Osteoblast (primary cell): ENCODE data around the gene ERRFI1. TPM values are rescaled to one million over a fixed set of nuclear protein-coding genes. Genes with fewer than 3 reads are reported as not detected.

ENCODE experiments used
- DNase-seq: peaks from one replicate; pipeline ENCODE4 v3.0.0; 2011; ENCODE audit warnings: low spot score, mixed read lengths; ENCODE audit not compliant: insufficient read length; ENCODE audit errors: missing footprints
- H2AFZ ChIP-seq: 2 replicates; pipeline ENCODE4 v1.6.0; 2011; ENCODE audit warnings: mild to moderate bottlenecking, low read length
- H3K27ac ChIP-seq: 2 replicates; pipeline ENCODE4 v1.5.1; 2011; ENCODE audit warnings: mild to moderate bottlenecking, low read depth, low read length, moderate library complexity
- H3K27me3 ChIP-seq: 2 replicates; pipeline ENCODE4 v1.6.0; 2012; ENCODE audit warnings: mild to moderate bottlenecking, control low read depth, inconsistent platforms, low read length, moderate library complexity; ENCODE audit not compliant: insufficient read depth
- H3K36me3 ChIP-seq: 2 replicates; pipeline ENCODE4 v1.5.1; 2011; ENCODE audit warnings: mild to moderate bottlenecking, low read length, control low read depth, moderate library complexity; ENCODE audit not compliant: insufficient read depth
- H3K4me1 ChIP-seq: 2 replicates; pipeline ENCODE4 v1.5.1; 2011; ENCODE audit warnings: mild to moderate bottlenecking, low read length, control low read depth, moderate library complexity; ENCODE audit not compliant: insufficient read depth
- H3K4me2 ChIP-seq: 2 replicates; pipeline ENCODE4 v1.6.0; 2011; ENCODE audit warnings: mild to moderate bottlenecking, low read length; ENCODE audit not compliant: insufficient read depth
- H3K4me3 ChIP-seq: fragments of 200-600 bp; sonication (generic); 3 replicates; pipeline ENCODE4 v1.5.1; 2012; ENCODE audit warnings: mild to moderate bottlenecking, low read length, inconsistent platforms; ENCODE audit not compliant: insufficient read depth
- H3K79me2 ChIP-seq: 2 replicates; pipeline ENCODE4 v1.6.0; 2012; ENCODE audit warnings: mild to moderate bottlenecking, low read length, control low read depth, inconsistent platforms; ENCODE audit not compliant: insufficient read depth
- H3K9me3 ChIP-seq: 2 replicates; pipeline ENCODE4 v1.5.1; 2011; ENCODE audit warnings: low read depth, low read length, control low read depth
- H4K20me1 ChIP-seq: 2 replicates; pipeline ENCODE4 v1.6.0; 2012; ENCODE audit warnings: mild to moderate bottlenecking, low read length, control low read depth; ENCODE audit not compliant: insufficient read depth
- CTCF ChIP-seq: IDR thresholded peaks from 2 replicates; pipeline ENCODE4 v1.5.1; 2011; ENCODE audit warnings: mild to moderate bottlenecking, low read depth, low read length, moderate library complexity; ENCODE audit errors: extremely low read depth
- total RNA-seq: library from RNA; depleted of rRNA; stranded (reverse); fragments of >200 nt; gene quantifications from 2 replicates; pipeline ENCODE4 v1.2.3, GENCODE V29; 2012

ERRFI1 gene
- total RNA-seq, result 60.4 and 69.5 TPM in 2 replicates

GRCh38 chr1:8026153-8026975, at the start of gene ERRFI1:
ERRFI1 (minus strand) TSS chr1:8026309; CDS start chr1:8015619, 10,690 bp downstream.
- no peaks in the 10 kb centered on the region for H3K9me3 ChIP-seq
- H3K36me3 ChIP-seq, result no peaks in the 10 kb centered on the region
- TF ChIP-seq CTCF, result no peak
- H3K4me1 ChIP-seq, result peaks cover 53% of the 10 kb centered on the region
- H2AFZ ChIP-seq, result peak within 1 kb of the TSS; percentile 87
- H4K20me1 ChIP-seq, result peaks cover 38% of the 10 kb centered on the region
- H3K4me2 ChIP-seq, result peak within 1 kb of the TSS; percentile 83
- DNase-seq, result peak; percentile 97
- peak within 1 kb of the TSS; percentile 81 for H3K4me3 ChIP-seq
- H3K27me3 ChIP-seq, result no peaks in the 10 kb centered on the region
- H3K79me2 ChIP-seq, result peaks cover 54% of the 10 kb centered on the region
- peak within 1 kb of the TSS; percentile 98 for H3K27ac ChIP-seq

- Histone ChIP-seq H3K4me2 (no peak overlapping the region), H3K27me3 (no peaks in the 10 kb centered on the region), H4K20me1 (no peaks in the 10 kb centered on the region), H3K27ac (no peak overlapping the region), H3K4me3 (no peak overlapping the region), H3K79me2 (no peaks in the 10 kb centered on the region), H3K36me3 (no peaks in the 10 kb centered on the region), H3K9me3 (no peaks in the 10 kb centered on the region), H2AFZ (no peak overlapping the region), H3K4me1 (peaks cover 39% of the 10 kb centered on the region)
- peak; percentile 39 for DNase-seq
- TF ChIP-seq CTCF, result no peak
Measured at GRCh38 chr1:8075511-8076051, 49.5 kb upstream of the ERRFI1 start.

GRCh38 chr1:8073112-8073855, 47.2 kb upstream of the ERRFI1 start:
- no peak overlapping the region for H2AFZ ChIP-seq
- peaks cover 31% of the 10 kb centered on the region for H3K4me1 ChIP-seq
- H3K36me3 ChIP-seq, result no peaks in the 10 kb centered on the region
- no peaks in the 10 kb centered on the region for H3K9me3 ChIP-seq
- H3K4me3 ChIP-seq, result no peak overlapping the region
- H3K27ac ChIP-seq, result no peak overlapping the region
- H3K79me2 ChIP-seq, result no peaks in the 10 kb centered on the region
- no peak for DNase-seq
- no peaks in the 10 kb centered on the region for H3K27me3 ChIP-seq
- no peak overlapping the region for H3K4me2 ChIP-seq
- TF ChIP-seq CTCF, result no peak
- H4K20me1 ChIP-seq, result no peaks in the 10 kb centered on the region
